ENCODE measurements around the gene NDUFS8. TPM values are rescaled to one million over a fixed set of nuclear protein-coding genes. Genes with fewer than 3 reads are reported as not detected.
A peak's percentile ranks its signal among the peaks of the same experiment; 100 is the strongest.

The NDUFS8 gene
- total and polyA plus RNA-seq, 2 experiments from 2014 or later, result 111 to 286 TPM

DNA sequence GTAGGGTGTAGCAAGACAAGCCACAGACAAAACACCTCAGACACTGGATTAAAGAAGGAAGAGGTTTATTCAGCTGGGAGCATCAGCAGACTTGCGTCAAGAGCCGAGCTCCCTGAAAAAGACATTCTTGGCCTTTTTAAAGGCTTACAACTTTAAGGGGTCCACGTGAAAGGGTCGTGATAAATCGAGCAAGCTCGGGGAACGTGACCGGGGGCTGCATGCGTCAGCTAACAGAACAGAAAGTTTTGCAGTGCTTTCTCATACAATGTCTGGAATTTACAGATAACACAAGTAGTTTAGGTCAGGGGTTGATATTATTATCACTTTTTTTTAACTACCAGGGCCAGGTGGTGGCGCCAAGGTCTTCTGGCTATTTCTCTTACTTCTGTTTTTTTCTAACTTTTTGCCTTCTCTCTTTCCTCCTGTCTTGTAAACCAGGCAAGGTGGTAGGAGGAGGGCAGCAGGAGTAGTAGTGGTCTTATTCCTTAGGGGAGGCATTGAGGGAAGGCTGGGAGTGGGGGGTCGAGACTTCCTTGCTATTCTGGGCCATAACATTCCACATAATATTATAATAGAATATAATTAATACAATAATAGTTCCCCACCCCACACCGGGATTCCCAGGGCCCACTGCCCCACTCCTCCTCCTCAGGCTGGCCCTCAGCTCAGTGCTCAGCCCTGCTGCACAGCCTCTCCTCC, 20.9 kb upstream of the NDUFS8 start:
- Histone ChIP-seq H4K20me1 (ENCODE audit: insufficient read depth, poor library complexity, severe bottlenecking) (no peaks in the 10 kb centered on the region), H3K27me3 (no peaks in the 10 kb centered on the region), H2AFZ (no peak overlapping the region), H3K79me2 (no peaks in the 10 kb centered on the region), H3K4me1 (ENCODE audit: insufficient read depth) (peaks cover 43% of the 10 kb centered on the region), H3K36me3 (replicated peaks; ENCODE audit: insufficient read depth, low read depth) (no peaks in the 10 kb centered on the region), H3K9me2 (replicated peaks; ENCODE audit: insufficient read depth) (no peaks in the 10 kb centered on the region), H3K4me2 (peak overlapping the region; percentile 71), H3K27ac (peak overlapping the region; percentile 93), H3K4me3 (no peak overlapping the region), H3K9me3 (ENCODE audit: low read depth) (no peaks in the 10 kb centered on the region)
- WGBS (ENCODE audit: low lambda C conversion rate, missing lambda C conversion rate), result 68% methylated on average over 12 of the region's 12 CpGs
- TF ChIP-seq, protein P1, sequence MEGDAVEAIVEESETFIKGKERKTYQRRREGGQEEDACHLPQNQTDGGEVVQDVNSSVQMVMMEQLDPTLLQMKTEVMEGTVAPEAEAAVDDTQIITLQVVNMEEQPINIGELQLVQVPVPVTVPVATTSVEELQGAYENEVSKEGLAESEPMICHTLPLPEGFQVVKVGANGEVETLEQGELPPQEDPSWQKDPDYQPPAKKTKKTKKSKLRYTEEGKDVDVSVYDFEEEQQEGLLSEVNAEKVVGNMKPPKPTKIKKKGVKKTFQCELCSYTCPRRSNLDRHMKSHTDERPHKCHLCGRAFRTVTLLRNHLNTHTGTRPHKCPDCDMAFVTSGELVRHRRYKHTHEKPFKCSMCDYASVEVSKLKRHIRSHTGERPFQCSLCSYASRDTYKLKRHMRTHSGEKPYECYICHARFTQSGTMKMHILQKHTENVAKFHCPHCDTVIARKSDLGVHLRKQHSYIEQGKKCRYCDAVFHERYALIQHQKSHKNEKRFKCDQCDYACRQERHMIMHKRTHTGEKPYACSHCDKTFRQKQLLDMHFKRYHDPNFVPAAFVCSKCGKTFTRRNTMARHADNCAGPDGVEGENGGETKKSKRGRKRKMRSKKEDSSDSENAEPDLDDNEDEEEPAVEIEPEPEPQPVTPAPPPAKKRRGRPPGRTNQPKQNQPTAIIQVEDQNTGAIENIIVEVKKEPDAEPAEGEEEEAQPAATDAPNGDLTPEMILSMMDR (IDR thresholded peaks at IDR 0.05; ENCODE audit: poor library complexity), result peak; percentile 35
- TF ChIP-seq EZH2phosphoT487 (IDR thresholded peaks at IDR 0.05; ENCODE audit: low read depth, severe bottlenecking, unreplicated experiment) (no peak), EZH2 (IDR thresholded peaks at IDR 0.05; ENCODE audit: borderline replicate concordance) (no peak)
- no peak for DNase-seq (ENCODE audit: low spot score)

DNA sequence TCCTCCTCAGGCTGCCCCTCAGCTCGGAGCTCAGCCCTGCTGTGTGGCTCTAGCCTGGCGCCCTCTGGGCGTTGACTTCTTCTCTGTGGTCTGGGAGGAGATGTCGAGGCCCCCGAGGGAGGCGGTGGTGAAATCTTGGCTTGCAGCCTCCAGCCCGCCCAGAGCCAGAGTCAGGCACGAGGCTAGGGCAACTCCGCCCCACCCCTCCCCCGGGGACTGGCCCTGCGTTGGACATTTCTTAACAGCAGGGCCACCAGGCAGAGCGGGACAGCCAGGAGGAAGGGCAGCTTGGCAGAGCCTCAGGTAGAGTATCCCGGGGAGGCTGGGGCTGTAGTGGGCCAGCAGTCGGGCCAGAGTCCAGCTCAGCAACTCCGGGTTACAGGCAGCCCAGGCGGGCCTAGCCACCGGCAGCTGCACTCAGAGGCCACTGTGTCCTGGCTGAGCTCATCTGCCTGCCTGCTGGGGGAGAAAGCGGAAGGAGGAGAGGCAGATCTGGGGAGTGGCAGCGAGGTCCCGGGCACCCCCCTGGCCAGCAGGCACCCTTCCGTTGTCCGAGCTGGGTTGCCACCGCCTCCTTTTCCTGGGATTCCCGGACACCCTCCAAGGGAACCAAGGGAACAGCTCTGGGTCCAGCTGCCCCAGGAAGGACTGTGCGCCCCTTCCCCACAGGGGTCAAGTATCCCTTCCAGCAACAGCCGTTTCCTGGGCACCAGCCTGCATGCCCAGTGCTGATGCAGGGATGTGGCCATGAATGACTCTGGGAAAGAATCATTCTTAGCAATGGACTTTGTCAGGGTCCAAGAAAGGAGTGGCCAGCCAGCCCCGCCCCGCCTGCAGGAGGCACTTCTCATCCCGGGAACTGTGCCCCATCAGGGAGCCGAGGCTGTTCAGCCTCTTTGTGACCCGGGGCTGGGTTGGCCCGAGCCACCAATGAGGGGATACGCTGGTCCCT, 20.1 kb upstream of the NDUFS8 start, which contains the start of gene ALDH3B1:
ALDH3B1 (plus strand) TSS at position 238 of the 952 bp plus-strand sequence. CDS start 4,971 bp downstream, outside the sequence.
- no peak within 1 kb of the TSS for H2AFZ ChIP-seq
- H3K27ac ChIP-seq, result peak within 1 kb of the TSS; percentile 93
- no peaks in the 10 kb centered on the region for H3K36me3 ChIP-seq (replicated peaks; ENCODE audit: insufficient read depth, low read depth)
- no peaks in the 10 kb centered on the region for H3K9me2 ChIP-seq (replicated peaks; ENCODE audit: insufficient read depth)
- peak within 1 kb of the TSS; percentile 71 for H3K4me2 ChIP-seq
- 44% methylated on average over 33 of the region's 33 CpGs for WGBS (ENCODE audit: low lambda C conversion rate, missing lambda C conversion rate)
- H3K27me3 ChIP-seq, result no peaks in the 10 kb centered on the region
- peaks cover 45% of the 10 kb centered on the region for H3K4me1 ChIP-seq (ENCODE audit: insufficient read depth)
- DNase-seq (ENCODE audit: low spot score), result peak; percentile 87
- H4K20me1 ChIP-seq (ENCODE audit: insufficient read depth, poor library complexity, severe bottlenecking), result no peaks in the 10 kb centered on the region
- TF ChIP-seq EZH2 (IDR thresholded peaks at IDR 0.05; ENCODE audit: borderline replicate concordance) (no peak), EZH2phosphoT487 (IDR thresholded peaks at IDR 0.05; ENCODE audit: low read depth, severe bottlenecking, unreplicated experiment) (no peak)
- TF ChIP-seq, protein P1 (IDR thresholded peaks at IDR 0.05; ENCODE audit: poor library complexity), result no peak
- H3K4me3 ChIP-seq, result no peak within 1 kb of the TSS
- H3K79me2 ChIP-seq, result no peaks in the 10 kb centered on the region
- H3K9me3 ChIP-seq (ENCODE audit: low read depth), result no peaks in the 10 kb centered on the region

- Histone ChIP-seq H4K20me1 (ENCODE audit: insufficient read depth, poor library complexity, severe bottlenecking) (no peaks in the 10 kb centered on the region), H3K4me1 (ENCODE audit: insufficient read depth) (peaks cover 45% of the 10 kb centered on the region), H3K9me3 (ENCODE audit: low read depth) (no peaks in the 10 kb centered on the region), H3K79me2 (no peaks in the 10 kb centered on the region), H3K4me3 (no peak overlapping the region), H3K4me2 (peak overlapping the region; percentile 71), H2AFZ (no peak overlapping the region), H3K27ac (peak overlapping the region; percentile 93), H3K36me3 (replicated peaks; ENCODE audit: insufficient read depth, low read depth) (no peaks in the 10 kb centered on the region), H3K9me2 (replicated peaks; ENCODE audit: insufficient read depth) (no peaks in the 10 kb centered on the region), H3K27me3 (no peaks in the 10 kb centered on the region)
- TF ChIP-seq, protein P1 (IDR thresholded peaks at IDR 0.05; ENCODE audit: poor library complexity), result no peak
- TF ChIP-seq EZH2phosphoT487 (IDR thresholded peaks at IDR 0.05; ENCODE audit: low read depth, severe bottlenecking, unreplicated experiment), result no peak
- no peak for TF ChIP-seq EZH2 (IDR thresholded peaks at IDR 0.05; ENCODE audit: borderline replicate concordance)
- WGBS (ENCODE audit: low lambda C conversion rate, missing lambda C conversion rate), result 92% methylated on average over 16 of the region's 16 CpGs
- DNase-seq (ENCODE audit: low spot score), result no peak
Observed at GRCh38 chr11:68011051-68011943, 19.2 kb upstream of the NDUFS8 start.
